GM12801 (cell line): ENCODE data around the gene SNRPD2.

Experiments used
- TF ChIP-seq, protein P1 (sequence below): IDR thresholded peaks from one replicate; pipeline ENCODE4 v1.5.1; 2011; ENCODE audit warnings: control low read depth; ENCODE audit not compliant: insufficient read length; ENCODE audit errors: extremely low read depth

Gene SNRPD2

DNA sequence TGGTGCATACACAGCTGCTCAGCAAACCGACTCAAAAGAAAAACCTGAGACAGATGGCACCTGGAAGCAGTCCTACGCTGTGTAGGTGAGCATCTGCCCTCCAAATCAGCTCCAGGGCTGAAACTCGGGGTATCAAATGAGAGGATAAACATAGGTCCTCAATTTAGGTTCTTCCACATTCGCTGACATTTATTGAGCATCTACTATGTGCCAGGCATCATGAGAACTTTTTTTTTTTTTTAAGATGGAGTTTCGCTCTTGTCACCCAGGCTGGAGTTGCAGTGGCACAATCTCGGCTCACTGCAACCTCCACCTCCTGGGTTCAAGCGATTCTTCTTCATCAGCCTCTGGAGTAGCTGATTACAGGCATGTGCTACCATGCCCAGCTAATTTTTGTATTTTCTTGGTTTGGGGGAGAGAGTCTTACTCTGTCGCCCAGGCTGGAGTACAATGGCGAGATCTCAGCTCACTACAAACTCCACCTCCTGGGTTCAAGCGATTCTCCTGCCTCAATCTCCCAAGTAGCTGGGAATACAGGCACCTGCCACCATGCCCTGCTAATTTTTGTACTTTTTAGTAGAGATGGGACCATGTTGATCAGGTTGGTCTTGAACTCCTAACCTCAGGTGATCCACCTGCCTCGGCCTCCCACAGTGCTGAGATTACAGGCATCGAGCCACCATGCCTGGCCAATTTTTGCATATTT is 14.1 kb upstream of the SNRPD2 start:
- TF ChIP-seq, protein P1, sequence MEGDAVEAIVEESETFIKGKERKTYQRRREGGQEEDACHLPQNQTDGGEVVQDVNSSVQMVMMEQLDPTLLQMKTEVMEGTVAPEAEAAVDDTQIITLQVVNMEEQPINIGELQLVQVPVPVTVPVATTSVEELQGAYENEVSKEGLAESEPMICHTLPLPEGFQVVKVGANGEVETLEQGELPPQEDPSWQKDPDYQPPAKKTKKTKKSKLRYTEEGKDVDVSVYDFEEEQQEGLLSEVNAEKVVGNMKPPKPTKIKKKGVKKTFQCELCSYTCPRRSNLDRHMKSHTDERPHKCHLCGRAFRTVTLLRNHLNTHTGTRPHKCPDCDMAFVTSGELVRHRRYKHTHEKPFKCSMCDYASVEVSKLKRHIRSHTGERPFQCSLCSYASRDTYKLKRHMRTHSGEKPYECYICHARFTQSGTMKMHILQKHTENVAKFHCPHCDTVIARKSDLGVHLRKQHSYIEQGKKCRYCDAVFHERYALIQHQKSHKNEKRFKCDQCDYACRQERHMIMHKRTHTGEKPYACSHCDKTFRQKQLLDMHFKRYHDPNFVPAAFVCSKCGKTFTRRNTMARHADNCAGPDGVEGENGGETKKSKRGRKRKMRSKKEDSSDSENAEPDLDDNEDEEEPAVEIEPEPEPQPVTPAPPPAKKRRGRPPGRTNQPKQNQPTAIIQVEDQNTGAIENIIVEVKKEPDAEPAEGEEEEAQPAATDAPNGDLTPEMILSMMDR = no peak

DNA sequence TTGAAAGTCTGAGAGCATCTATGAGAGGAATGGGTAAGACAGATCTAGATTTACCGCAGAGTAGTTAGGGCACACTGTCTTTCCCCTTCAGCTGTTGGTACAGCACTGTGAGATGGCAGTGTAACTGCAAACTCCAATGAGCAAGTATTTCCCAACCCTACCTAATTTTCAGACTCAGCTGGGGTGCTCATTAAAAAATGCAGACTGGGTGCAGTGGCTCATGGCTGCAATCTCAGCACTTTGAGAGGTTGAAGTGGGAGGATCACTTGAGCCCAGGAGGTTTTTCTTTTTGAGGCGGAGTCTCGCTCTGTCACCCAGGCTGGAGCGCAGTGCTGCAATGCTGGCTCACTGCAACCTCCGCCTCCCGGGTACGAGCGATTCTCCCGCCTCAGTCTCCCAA is 13.4 kb upstream of the SNRPD2 start:
- TF ChIP-seq, protein P1 = no peak

- TF ChIP-seq, protein P1 = no peak
Observed at GRCh38 chr19:45701676-45702075, 9.9 kb upstream of the SNRPD2 start.

DNA sequence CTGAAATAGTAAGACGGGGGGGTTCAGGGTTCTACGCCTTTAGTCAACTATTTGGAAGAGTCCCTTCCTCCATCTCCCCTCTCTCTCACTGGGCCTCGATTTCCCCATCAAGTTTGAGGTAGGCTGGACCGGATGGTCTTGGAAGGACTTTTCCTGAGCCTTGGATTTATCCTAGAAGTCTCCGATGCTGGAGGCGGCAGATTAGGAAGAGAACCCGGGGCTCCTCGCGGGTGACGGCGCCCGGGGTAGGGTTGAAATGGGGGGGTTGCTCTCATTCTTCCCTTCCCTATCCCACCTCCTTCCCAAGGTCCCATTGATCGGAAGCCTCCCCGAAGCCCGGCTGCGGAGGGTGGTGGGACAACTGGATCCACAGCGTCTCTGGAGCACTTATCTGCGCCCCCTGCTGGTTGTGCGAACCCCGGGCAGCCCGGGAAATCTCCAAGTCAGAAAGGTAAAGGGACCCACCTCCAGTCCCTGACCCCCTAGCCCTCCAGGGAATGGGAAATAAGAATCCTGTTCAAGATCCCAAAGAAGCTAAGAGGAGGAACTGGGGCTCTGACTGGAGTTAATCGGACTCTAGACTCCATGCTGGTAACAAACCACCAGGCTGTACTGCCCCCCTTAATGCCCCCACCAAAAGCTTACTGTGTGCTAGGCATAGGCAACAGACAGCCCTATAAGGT is 1.5 kb upstream of the SNRPD2 start:
- TF ChIP-seq, protein P1 = peak; percentile 38

- TF ChIP-seq, protein P1 = no peak
Observed at GRCh38 chr19:45692187-45693105, 693 bp upstream of the SNRPD2 start, which contains the start of gene QPCTL. QPCTL (plus strand) TSS chr19:45692666; CDS start chr19:45692704, 38 bp downstream.

DNA sequence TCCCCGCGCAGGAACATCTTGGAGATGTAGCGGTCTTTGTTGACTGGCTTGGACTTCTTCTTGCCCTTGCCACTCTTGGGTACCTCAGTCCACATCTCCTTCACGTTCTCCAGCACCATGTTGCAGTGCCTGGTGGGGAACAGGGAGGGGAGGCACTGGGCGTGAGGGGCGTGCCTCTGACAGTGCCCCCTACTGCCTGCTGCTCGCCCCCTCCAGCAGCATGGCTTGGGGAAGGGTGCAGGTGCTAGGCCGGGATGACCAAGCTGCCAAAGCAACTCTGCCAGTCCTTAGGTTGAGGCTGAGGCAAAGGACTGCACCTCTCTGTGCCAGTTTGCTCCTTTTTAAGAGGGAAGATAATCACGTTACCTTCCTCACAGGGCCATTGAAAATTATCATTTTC is 4.2 kb downstream of the SNRPD2 start:
- TF ChIP-seq, protein P1 = no peak

DNA sequence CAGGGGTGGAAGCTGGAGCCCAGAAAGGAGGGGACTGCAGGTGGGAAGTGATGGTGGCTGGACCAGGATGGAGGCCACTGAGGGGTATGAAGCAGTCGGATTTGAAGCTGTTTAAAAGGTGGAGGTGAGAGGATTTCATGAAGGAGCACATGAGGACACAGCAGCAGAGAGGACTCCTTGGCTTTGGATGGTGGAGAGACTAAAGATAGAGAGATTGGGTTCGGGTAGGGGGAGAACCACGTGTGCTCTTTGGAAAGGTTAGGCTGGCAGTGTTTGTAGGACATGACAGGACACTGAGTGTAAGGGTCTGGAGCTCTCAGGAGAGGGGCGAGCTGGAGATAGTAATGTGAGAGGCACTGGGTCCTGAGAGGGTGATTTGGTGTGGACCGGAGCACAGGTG is 8.8 kb downstream of the SNRPD2 start:
- TF ChIP-seq, protein P1 = no peak
